Right hindlimb (tissue), 1 donor: ENCODE results near the gene TRIM6.
"Not testable (repeated sequence)": the region's sequence is repeated elsewhere in the genome, so short reads cannot be mapped to it uniquely, and the experiment has no call there.

Experiments used
- DNase-seq: peaks from one replicate; pipeline ENCODE4 v3.0.0-alpha.2; 2018

Gene TRIM6

DNA sequence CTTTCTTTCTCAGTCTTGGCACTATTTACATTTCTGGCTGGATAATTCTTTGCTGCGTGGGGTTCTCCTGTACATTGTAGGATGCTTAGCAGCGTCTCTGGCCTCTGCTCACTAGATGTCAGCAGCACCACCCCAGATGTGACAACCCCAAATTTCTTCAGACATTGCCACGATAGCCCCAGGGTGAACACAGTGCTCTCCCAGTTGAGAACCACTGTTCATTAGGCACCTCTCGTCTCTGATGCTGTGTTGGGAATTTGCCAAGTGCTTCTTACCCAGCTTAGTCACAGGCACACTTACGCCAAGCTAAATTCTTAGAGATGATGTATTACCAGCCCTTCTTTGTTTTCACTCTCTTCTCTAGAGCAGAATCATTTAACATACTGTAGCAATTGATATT is 9.4 kb downstream of the TRIM6 start:
- DNase-seq = no peak

GRCh38 chr11:5608808-5609207 is 12.4 kb downstream of the TRIM6 start:
- DNase-seq = no peak

DNA sequence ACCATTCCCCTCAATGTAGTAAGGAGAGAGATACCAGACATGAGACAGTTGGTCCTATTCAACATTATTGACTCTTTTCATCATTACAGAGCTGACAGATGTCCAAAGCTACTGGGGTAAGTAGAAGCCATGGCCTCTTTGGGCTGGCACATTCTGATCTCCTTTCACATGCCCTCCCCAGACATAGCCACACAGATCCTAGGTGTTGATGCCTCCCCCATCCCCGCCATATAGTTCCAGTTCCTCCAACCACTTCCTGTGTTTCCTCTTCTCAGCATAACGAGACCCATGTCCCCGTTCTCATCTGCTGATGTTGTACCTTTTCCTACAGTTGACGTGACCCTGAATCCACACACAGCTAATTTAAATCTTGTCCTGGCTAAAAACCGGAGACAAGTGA is 14.0 kb downstream of the TRIM6 start:
- DNase-seq = no peak

GRCh38 chr11:5611627-5612026 is 15.2 kb downstream of the TRIM6 start:
- DNase-seq = no peak

- no peak for DNase-seq
Observed at GRCh38 chr11:5618807-5619206, 22.4 kb downstream of the TRIM6 start.

DNA sequence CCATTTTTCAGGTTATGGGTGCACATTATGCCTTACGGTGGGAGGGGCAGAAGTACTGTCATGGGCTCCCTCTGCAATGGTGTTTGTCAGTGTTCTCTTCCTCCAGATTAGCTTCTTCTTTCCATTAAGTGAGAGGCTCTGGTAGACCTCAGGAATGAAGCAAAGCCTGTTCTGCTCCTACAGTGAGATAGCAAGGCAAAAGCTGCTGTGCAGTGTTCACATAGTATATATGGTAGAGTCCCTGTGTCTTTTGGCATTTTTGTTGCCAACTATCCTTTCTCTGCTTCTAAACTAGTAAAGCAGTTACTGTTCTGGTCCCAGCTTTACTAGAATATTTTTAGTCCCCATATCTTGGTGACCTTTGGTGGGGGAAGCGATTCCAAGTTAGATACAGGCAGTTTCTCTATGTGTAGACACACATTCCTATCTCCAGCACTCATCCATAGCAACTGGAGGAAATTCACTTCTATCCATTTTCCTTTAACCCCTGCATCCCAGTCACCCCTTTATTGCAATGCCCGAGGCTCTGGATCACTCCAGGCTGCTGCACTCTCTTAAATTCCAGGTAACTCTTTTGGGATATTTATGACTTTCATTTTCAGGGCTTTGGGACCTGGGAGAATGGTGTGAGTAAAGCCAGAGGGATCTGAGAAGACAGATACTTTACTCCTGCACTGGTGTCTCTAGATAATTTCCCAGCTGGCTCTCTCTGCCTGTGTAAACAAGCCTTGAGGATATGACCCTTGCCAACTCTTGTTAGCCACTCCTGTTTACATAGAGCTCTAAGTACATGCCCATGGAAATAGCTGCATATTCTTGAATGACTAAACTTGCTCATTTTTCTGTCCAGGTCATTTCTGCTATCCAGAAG is 24.4 kb downstream of the TRIM6 start:
- no peak for DNase-seq

GRCh38 chr11:5621580-5621979 is 25.1 kb downstream of the TRIM6 start:
- DNase-seq = no peak

DNA sequence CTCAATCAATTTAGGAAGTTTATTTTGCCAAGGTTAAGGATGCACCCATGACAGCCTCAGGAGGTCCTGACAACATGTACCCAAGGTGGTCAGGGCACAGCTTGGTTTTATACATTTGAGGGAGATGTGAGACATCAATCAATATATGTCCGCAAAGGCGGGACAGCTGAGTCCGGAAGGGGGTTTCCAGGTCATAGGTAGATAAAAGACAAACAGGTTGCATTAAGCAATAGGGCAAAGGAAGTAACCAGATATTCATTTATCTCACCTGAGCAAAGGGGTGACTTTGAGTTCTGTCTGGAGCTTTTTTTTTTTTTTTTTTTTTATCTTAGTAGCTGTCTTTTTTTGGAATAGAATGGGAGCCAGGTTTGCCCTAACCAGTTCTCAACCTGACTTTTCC is 26.4 kb downstream of the TRIM6 start:
- no peak for DNase-seq

- peak; percentile 64 for DNase-seq
Observed at GRCh38 chr11:5624489-5625279, 28.2 kb downstream of the TRIM6 start, which contains the start of gene TRIM34. Gene TRIM34, plus strand, starts transcription at chr11:5625001. Its CDS starts 7,331 bp downstream, at chr11:5632332.

GRCh38 chr11:5625281-5625680 is 28.8 kb downstream of the TRIM6 start:
- DNase-seq = no peak

GRCh38 chr11:5626196-5626595 is 29.8 kb downstream of the TRIM6 start:
- DNase-seq = no peak

- no peak for DNase-seq
Observed at GRCh38 chr11:5631417-5631816, 35.0 kb downstream of the TRIM6 start.

DNA sequence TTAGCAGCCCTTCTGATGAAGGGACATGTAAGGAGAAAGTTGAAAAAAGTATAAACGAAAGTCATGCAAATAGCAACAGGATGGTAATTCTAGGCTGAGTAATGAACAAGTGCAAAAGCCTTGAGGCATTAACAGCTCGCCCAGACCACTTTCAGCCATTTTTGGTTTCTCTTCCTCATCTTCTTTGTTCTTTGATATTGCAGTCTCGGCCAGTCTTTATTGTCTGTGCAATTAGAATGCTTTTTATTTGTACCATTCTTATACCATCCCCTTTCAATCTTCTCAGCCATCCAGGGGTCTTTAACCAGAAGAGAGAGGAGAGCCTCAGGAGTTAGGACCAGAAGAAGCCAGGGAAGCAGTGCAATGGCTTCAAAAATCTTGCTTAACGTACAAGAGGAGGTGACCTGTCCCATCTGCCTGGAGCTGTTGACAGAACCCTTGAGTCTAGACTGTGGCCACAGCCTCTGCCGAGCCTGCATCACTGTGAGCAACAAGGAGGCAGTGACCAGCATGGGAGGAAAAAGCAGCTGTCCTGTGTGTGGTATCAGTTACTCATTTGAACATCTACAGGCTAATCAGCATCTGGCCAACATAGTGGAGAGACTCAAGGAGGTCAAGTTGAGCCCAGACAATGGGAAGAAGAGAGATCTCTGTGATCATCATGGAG is 35.7 kb downstream of the TRIM6 start:
- DNase-seq = no peak

- no peak for DNase-seq
Observed at GRCh38 chr11:5639953-5640352, 43.5 kb downstream of the TRIM6 start.

- DNase-seq = no peak
Observed at GRCh38 chr11:5643585-5643984, 47.1 kb downstream of the TRIM6 start.

- no peak for DNase-seq
Observed at GRCh38 chr11:5646139-5646538, 49.7 kb downstream of the TRIM6 start.

- no peak for DNase-seq
Observed at GRCh38 chr11:5655474-5655873, 59.0 kb downstream of the TRIM6 start.

DNA sequence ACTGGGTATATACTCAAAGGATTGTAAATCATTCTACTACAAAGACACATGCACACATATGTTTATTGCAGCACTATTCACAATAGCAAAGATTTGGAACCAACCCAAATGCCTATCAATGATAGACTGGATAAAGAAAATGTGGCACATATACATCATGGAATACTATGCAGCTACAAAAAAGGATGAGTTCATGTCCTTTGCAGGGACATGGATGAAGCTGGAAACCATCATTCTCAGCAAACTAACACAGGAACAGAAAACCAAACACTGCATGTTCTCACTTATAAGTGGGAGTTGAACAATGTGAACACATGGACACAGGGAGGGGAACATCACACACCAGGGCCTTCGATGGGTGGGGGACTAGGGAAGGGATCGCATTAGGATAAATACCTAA is 60.5 kb downstream of the TRIM6 start:
- not testable (repeated sequence) for DNase-seq

GRCh38 chr11:5658318-5658717 is 61.9 kb downstream of the TRIM6 start:
- no peak for DNase-seq
